WTC11 (cell line): Measurements from ENCODE around the gene MDK. TPM values are rescaled to one million over a fixed set of nuclear protein-coding genes. Genes with fewer than 3 reads are reported as not detected.

Source experiments
- ATAC-seq: fragments of 200-7000 bp; cut with Tn5 transposase; 2 replicates; pipeline ENCODE4 v1.10.0; 2021; ENCODE audit warnings: mild to moderate bottlenecking, moderate library complexity
- CTCF ChIA-PET: fragments of 300-600 bp; sonication (Branson Sonifier 250); formaldehyde crosslinking; loops from one replicate; lab custom pipeline; 2021; ENCODE audit warnings: antibody characterized with exemption; lab: Charles Lee
- POLR2A ChIA-PET: fragments of 350-600 bp; sonication (Branson Sonifier 250); formaldehyde crosslinking; loops from one replicate; lab custom pipeline; 2021; ENCODE audit warnings: antibody characterized with exemption; lab: Charles Lee
- DNase-seq: peaks from one replicate; pipeline ENCODE4 v3.0.0; 2021; ENCODE audit warnings: low spot score
- H3K27ac Mint-ChIP-seq: 2 replicates; pipeline ENCODE4 v1.8.0; 2021; ENCODE audit warnings: mixed read lengths
- H3K27me3 Mint-ChIP-seq: 2 replicates; pipeline ENCODE4 v1.8.0; 2021; ENCODE audit warnings: low read depth, mild to moderate bottlenecking, moderate library complexity, mixed read lengths
- H3K36me3 Mint-ChIP-seq: 2 replicates; pipeline ENCODE4 v1.8.0; 2021; ENCODE audit warnings: mixed read lengths
- H3K4me1 Mint-ChIP-seq: 2 replicates; pipeline ENCODE4 v1.8.0; 2022; ENCODE audit warnings: mixed read lengths
- H3K4me3 Mint-ChIP-seq: 2 replicates; pipeline ENCODE4 v1.8.0; 2021; ENCODE audit warnings: mild to moderate bottlenecking, moderate library complexity, mixed read lengths
- H3K9me3 Mint-ChIP-seq: 2 replicates; pipeline ENCODE4 v1.8.0; 2021; ENCODE audit warnings: mixed read lengths
- ATF3 ChIP-seq: sonication (generic); formaldehyde crosslinking; conservative IDR thresholded peaks from 2 replicates; pipeline ENCODE4 v1.8.1; 2022; ENCODE audit warnings: mild to moderate bottlenecking, missing genetic modification reagents
- ATF6 ChIP-seq: sonication (generic); formaldehyde crosslinking; IDR thresholded peaks from 2 replicates; pipeline ENCODE4 v1.8.1; 2023; ENCODE audit warnings: mild to moderate bottlenecking, missing genetic modification reagents
- CREB1 ChIP-seq: sonication (generic); formaldehyde crosslinking; IDR thresholded peaks from 2 replicates; pipeline ENCODE4 v1.8.0; 2023; ENCODE audit warnings: mild to moderate bottlenecking, missing genetic modification reagents
- EMX1 ChIP-seq: fragments of 250-450 bp; sonication (Bioruptor Pico); IDR thresholded peaks from 2 replicates; pipeline ENCODE4 v1.8.0; 2021; ENCODE audit warnings: mild to moderate bottlenecking
- GABPB1 ChIP-seq: sonication (generic); formaldehyde crosslinking; IDR thresholded peaks from 2 replicates; pipeline ENCODE4 v1.8.1; 2023; ENCODE audit warnings: mild to moderate bottlenecking, missing genetic modification reagents
- KAT7 ChIP-seq: sonication (generic); formaldehyde crosslinking; IDR thresholded peaks from 2 replicates; pipeline ENCODE4 v1.8.1; 2023; ENCODE audit warnings: missing genetic modification reagents, mild to moderate bottlenecking, borderline replicate concordance
- MXD4 ChIP-seq: fragments of 250-450 bp; sonication (Bioruptor Pico); IDR thresholded peaks from 2 replicates; pipeline ENCODE4 v1.8.0; 2021; ENCODE audit warnings: mild to moderate bottlenecking, moderate library complexity, borderline replicate concordance
- MYBL2 ChIP-seq: sonication (generic); formaldehyde crosslinking; IDR thresholded peaks from 2 replicates; pipeline ENCODE4 v1.8.1; 2023; ENCODE audit warnings: mild to moderate bottlenecking, moderate library complexity, missing genetic modification reagents
- NR3C1 ChIP-seq: sonication (generic); formaldehyde crosslinking; conservative IDR thresholded peaks from 2 replicates; pipeline ENCODE4 v1.8.1; 2023; ENCODE audit warnings: low read depth, mild to moderate bottlenecking, missing genetic modification reagents
- PRRX2 ChIP-seq: fragments of 250-450 bp; sonication (Bioruptor Pico); IDR thresholded peaks from 2 replicates; pipeline ENCODE4 v1.8.0; 2021; ENCODE audit warnings: mild to moderate bottlenecking
- RELA ChIP-seq: sonication (generic); formaldehyde crosslinking; IDR thresholded peaks from 2 replicates; pipeline ENCODE4 v1.8.1; 2022; ENCODE audit warnings: missing genetic modification reagents, mild to moderate bottlenecking, borderline replicate concordance
- RORB ChIP-seq: fragments of 250-450 bp; sonication (Bioruptor Pico); IDR thresholded peaks from 2 replicates; pipeline ENCODE4 v1.9.0; 2021; ENCODE audit warnings: mild to moderate bottlenecking
- TEAD4 ChIP-seq: sonication (generic); formaldehyde crosslinking; IDR thresholded peaks from 2 replicates; pipeline ENCODE4 v1.8.0; 2022; ENCODE audit warnings: mild to moderate bottlenecking, missing genetic modification reagents
- USF2 ChIP-seq: sonication (generic); formaldehyde crosslinking; IDR thresholded peaks from 2 replicates; pipeline ENCODE4 v1.8.1; 2023; ENCODE audit warnings: mild to moderate bottlenecking, missing genetic modification reagents, moderate library complexity
- ZNF232 ChIP-seq: sonication (generic); formaldehyde crosslinking; IDR thresholded peaks from 2 replicates; pipeline ENCODE4 v1.8.0; 2022; ENCODE audit warnings: mild to moderate bottlenecking, missing genetic modification reagents
- ZNF396 ChIP-seq: fragments of 250-450 bp; sonication (Bioruptor Pico); IDR thresholded peaks from 2 replicates; pipeline ENCODE4 v1.8.0; 2021; ENCODE audit warnings: mild to moderate bottlenecking, moderate library complexity, borderline replicate concordance
- ZNF416 ChIP-seq: fragments of 250-450 bp; sonication (Bioruptor Pico); IDR thresholded peaks from 2 replicates; pipeline ENCODE4 v1.9.0; 2021; ENCODE audit warnings: mild to moderate bottlenecking, inconsistent platforms
- total RNA-seq: library from RNA; stranded (reverse); gene quantifications from 3 replicates; pipeline ENCODE4 v1.2.3, GENCODE V29; 2021
- TF ChIP-seq, protein P1 (sequence below): sonication (generic); formaldehyde crosslinking; IDR thresholded peaks from 2 replicates; pipeline ENCODE4 v1.8.1; 2023; ENCODE audit warnings: mild to moderate bottlenecking, missing genetic modification reagents, moderate library complexity
- TF ChIP-seq, protein P2 (sequence below): sonication (generic); formaldehyde crosslinking; IDR thresholded peaks from 2 replicates; pipeline ENCODE4 v1.8.0; 2022; ENCODE audit warnings: mild to moderate bottlenecking, missing genetic modification reagents

The MDK gene
- total RNA-seq, 1 experiment from 2014 or later = 560 TPM

DNA sequence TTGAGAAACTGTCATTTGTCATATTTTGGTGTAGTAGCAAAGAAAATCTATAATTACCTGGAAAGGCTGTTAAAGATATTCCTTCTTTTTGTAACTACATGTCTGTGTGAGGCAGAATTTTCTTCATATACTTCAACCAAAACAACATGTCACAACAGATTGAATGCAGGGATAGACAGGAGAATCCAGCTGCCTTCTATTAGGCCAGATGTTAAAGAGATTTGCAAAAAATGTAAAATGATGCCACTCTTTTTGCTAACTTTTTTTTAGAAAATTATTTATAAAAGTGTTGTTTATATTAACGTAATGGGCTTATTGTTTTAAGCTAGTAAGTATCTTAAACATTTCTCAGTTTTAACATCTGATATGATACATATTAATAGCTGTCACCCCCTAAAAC is 21.5 kb upstream of the MDK start (continued):
- TF ChIP-seq, protein P1, sequence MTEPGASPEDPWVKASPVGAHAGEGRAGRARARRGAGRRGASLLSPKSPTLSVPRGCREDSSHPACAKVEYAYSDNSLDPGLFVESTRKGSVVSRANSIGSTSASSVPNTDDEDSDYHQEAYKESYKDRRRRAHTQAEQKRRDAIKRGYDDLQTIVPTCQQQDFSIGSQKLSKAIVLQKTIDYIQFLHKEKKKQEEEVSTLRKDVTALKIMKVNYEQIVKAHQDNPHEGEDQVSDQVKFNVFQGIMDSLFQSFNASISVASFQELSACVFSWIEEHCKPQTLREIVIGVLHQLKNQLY (CRISPR knock-in tag) = no peak
- TF ChIP-seq GABPB1 (CRISPR knock-in tag) (no peak), NR3C1 (CRISPR knock-in tag) (no peak), CREB1 (CRISPR knock-in tag) (no peak), MYBL2 (no peak), TEAD4 (CRISPR knock-in tag) (no peak), RORB (no peak)

DNA sequence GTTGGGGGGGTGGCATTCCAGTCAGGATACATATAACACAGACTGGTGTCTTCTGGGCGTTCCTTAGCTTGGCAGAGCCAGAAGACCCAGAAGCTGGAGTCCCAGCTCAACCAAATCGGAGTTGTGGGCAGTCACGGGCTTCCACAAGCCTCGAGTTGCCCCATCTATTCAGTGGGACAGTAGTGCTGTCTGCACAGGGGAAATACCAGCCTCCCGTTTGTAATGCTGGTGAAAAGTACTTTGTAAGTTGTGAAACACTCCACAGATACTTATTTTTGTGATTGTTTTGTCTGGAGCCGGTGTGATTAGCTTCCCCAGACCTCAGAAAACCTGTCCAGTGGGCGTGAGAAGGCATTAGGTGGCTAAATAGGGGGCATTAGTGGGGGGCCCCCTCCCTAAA is 20.6 kb upstream of the MDK start:
- Mint-ChIP-seq H3K4me1 (peaks cover 38% of the 10 kb centered on the region), H3K9me3 (no peaks in the 10 kb centered on the region), H3K4me3 (no peak overlapping the region), H3K36me3 (peaks cover 2% of the 10 kb centered on the region; the same call in 1 of the 2 replicates), H3K27me3 (no peaks in the 10 kb centered on the region), H3K27ac (peak overlapping the region; percentile 51; the same call in 1 of the 2 replicates)
- CTCF ChIA-PET = interaction anchor here (0.8 to 11.8 kb wide), 13 partner anchors 9 to 129 kb away, joined by 3 to 231 read pairs (median 3); partner anchors contain the start of gene DGKZ
- DNase-seq (no peak), ATAC-seq (no peak)
- TF ChIP-seq USF2 (CRISPR knock-in tag) (no peak), EMX1 (CRISPR knock-in tag) (no peak)
- POLR2A ChIA-PET = interaction anchor here (1.0 to 1.4 kb wide), 2 partner anchors 9 to 65 kb away, joined by 3 read pairs; no protein-coding TSS in a partner anchor

DNA sequence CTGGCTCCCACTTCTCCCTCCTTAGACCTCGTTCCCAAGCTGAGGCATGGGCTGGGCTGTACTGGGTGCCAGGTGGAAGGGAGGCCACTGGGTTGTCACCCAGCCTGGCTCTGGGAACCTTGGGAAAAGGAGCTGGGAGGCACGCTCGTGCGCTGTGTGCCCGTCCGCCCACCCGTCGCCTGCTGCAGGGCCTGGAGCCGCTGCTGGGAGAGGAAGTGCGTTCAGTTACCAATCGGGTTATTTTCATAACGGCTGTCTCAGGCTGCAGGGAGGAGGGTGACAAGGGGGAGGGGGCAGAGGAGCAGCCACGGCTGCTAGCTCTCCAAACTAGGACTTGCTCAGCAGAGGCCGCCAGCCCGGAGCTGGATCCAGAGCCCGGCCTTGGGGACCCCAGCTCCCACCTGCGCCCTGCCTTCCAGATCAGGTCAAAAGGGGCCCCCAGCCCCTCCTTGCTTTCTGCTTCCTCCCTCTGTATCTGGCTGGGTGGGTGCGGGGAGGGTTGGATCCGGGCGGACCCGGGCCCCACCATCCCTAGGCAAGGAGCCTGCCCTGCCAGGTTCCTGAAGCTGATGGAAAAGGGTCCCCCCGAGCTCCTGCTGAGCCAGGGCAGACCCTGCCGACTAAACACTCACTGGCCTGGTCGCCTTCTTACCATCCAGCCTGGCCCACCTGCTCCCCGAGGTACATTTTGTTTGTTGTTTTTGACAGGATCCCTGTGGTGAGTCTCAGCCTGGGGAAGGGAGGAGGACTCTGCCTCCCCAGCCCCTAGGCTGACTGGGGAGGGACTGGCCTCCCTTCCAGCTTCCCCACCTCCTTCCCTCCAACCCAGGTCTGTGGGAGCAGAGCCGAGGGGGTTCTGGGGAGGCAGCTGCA is 19.9 kb upstream of the MDK start:
- Mint-ChIP-seq H3K27me3 (no peaks in the 10 kb centered on the region), H3K4me1 (peaks cover 34% of the 10 kb centered on the region), H3K9me3 (no peaks in the 10 kb centered on the region), H3K4me3 (no peak overlapping the region), H3K36me3 (peaks cover 2% of the 10 kb centered on the region; the same call in 1 of the 2 replicates), H3K27ac (peak overlapping the region; percentile 80; the same call in 1 of the 2 replicates)
- ChIA-PET CTCF (interaction anchor here (0.8 to 11.8 kb wide), 12 partner anchors 8 to 53 kb away, joined by 3 to 231 read pairs (median 3); partner anchors contain the start of gene DGKZ), POLR2A (interaction anchor here (0.6 to 1.4 kb wide), 3 partner anchors 10 to 896 kb away, joined by 3 read pairs; no protein-coding TSS in a partner anchor)
- ATAC-seq = peak; percentile 23
- DNase-seq = no peak
- TF ChIP-seq ZNF232 = no peak
- TF ChIP-seq MXD4 (CRISPR knock-in tag) = no peak
- no peak for TF ChIP-seq RELA
- no peak for TF ChIP-seq KAT7 (CRISPR knock-in tag)
- TF ChIP-seq, protein P2, sequence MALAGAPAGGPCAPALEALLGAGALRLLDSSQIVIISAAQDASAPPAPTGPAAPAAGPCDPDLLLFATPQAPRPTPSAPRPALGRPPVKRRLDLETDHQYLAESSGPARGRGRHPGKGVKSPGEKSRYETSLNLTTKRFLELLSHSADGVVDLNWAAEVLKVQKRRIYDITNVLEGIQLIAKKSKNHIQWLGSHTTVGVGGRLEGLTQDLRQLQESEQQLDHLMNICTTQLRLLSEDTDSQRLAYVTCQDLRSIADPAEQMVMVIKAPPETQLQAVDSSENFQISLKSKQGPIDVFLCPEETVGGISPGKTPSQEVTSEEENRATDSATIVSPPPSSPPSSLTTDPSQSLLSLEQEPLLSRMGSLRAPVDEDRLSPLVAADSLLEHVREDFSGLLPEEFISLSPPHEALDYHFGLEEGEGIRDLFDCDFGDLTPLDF (CRISPR knock-in tag) = no peak
- TF ChIP-seq RORB = no peak

DNA sequence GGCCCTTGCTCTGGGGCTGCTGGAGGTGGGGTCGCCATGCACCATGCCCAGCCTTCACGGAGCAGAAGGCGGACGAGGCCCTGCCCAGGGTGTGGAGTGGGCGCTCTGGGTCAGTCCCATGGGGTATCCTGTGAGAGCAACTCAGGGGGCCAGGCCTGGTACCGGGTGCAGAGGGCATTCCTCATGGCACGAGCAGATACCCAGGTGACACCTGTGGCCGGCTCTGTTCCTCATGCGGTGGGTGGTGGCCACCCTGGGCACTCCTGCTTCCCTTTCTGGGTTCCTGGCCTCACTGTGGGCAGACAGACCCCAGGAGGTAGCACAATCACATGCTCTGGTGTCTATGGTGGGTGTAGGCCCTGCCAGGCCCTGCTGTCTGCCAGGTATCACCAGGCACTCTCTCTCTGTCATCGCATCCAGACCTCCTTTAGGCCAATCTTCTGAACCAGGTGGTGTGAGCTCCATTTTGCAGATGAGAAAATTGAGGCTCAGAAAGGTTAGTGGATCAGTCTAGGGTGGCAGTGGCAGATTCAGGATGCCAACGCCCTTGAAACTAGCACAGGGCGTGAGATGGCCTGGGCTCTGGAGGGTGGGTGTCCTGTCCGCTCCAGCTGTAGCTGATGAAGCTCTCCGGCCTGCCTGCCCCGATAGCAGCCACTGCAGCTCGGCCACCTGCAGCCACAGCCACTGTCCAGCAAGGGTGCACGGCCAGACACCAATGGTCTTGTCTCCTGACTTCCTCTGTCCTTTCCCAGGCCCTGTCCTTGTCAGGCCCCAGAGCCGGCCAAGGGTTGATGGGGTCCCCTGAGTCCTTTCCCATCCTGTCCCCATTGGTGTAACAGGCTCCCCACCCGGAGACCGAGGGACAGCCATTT is 19.1 kb upstream of the MDK start:
- no peaks in the 10 kb centered on the region for H3K27me3 Mint-ChIP-seq
- ATAC-seq = no peak
- no peak for DNase-seq
- no peak overlapping the region for H3K4me3 Mint-ChIP-seq
- ChIA-PET CTCF (interaction anchor here (1.0 to 11.8 kb wide), 4 partner anchors 10 to 21 kb away, joined by 3 to 231 read pairs (median 4); no protein-coding TSS in a partner anchor), POLR2A (interaction anchor here (0.6 kb wide), 1 partner anchor 895 kb away, joined by 3 read pairs; no protein-coding TSS in a partner anchor)
- H3K9me3 Mint-ChIP-seq = no peaks in the 10 kb centered on the region
- H3K27ac Mint-ChIP-seq = peak overlapping the region; percentile 85
- peaks cover 2% of the 10 kb centered on the region; the same call in 1 of the 2 replicates for H3K36me3 Mint-ChIP-seq
- peaks cover 32% of the 10 kb centered on the region for H3K4me1 Mint-ChIP-seq
- TF ChIP-seq ZNF396 (CRISPR knock-in tag) (no peak), ATF6 (no peak), EMX1 (CRISPR knock-in tag) (no peak), ATF3 (no peak), ZNF416 (CRISPR knock-in tag) (no peak), PRRX2 (CRISPR knock-in tag) (no peak)
- TF ChIP-seq, protein P2 (CRISPR knock-in tag) = no peak
